Measurements from ENCODE around the gene TRAPPC8. TPM values are rescaled to one million over a fixed set of nuclear protein-coding genes. Genes with fewer than 3 reads are reported as not detected.

Gene TRAPPC8
- total RNA-seq, 4 donors from 2014 or later = 15.5 to 38.1 (median 31.2) TPM

- Histone ChIP-seq H3K4me3 (no peak overlapping the region), H3K27ac (no peak overlapping the region), H3K4me1 (no peaks in the 10 kb centered on the region), H3K27me3 (no peaks in the 10 kb centered on the region), H3K9me3 (peaks cover 0 to 10% (median 0%) of the 10 kb centered on the region in 3 donors), H3K36me3 (peaks cover 5 to 99% (median 6%) of the 10 kb centered on the region in 3 donors)
- 92 to 100% methylated on average over 1 to 3 of the region's 5 CpGs for WGBS, 2 donors
- no peak for TF ChIP-seq CTCF (IDR thresholded peaks at IDR 0.05)
- DNase-seq = no peak
- intact Hi-C loops (cut with DNase I) = no loop called here
Observed at GRCh38 chr18:31877900-31878299, 65.0 kb downstream of the TRAPPC8 start.

GRCh38 chr18:31876707-31877106, 66.2 kb downstream of the TRAPPC8 start:
- Histone ChIP-seq H3K9me3 (peaks cover 0 to 10% (median 0%) of the 10 kb centered on the region in 3 donors), H3K27ac (no peak overlapping the region), H3K27me3 (no peaks in the 10 kb centered on the region), H3K4me1 (no peaks in the 10 kb centered on the region), H3K4me3 (no peak overlapping the region), H3K36me3 (peaks cover 5 to 99% (median 6%) of the 10 kb centered on the region in 3 donors)
- WGBS, 2 donors = 57 to 74% methylated on average over 3 to 4 of the region's 4 CpGs
- TF ChIP-seq POLR2A (IDR thresholded peaks at IDR 0.05) (no peak), CTCF (IDR thresholded peaks at IDR 0.05) (no peak)
- intact Hi-C loops (cut with DNase I) = no loop called here
- no peak for DNase-seq

GRCh38 chr18:31875301-31875700, 67.6 kb downstream of the TRAPPC8 start:
- H3K36me3 ChIP-seq = peaks cover 5 to 98% (median 6%) of the 10 kb centered on the region in 3 donors

GRCh38 chr18:31863103-31863502, 79.8 kb downstream of the TRAPPC8 start:
- no peak overlapping the region for H3K4me3 ChIP-seq
- no peaks in the 10 kb centered on the region for H3K9me3 ChIP-seq
- peaks cover 0 to 99% (median 0%) of the 10 kb centered on the region in 3 donors for H3K36me3 ChIP-seq
- 96 to 97% methylated on average over 1 of the region's 1 CpG for WGBS, 2 donors
- intact Hi-C loops (cut with DNase I) = no loop called here
- no peak overlapping the region for H3K27ac ChIP-seq
- TF ChIP-seq CTCF (IDR thresholded peaks at IDR 0.05) = no peak
- no peak for TF ChIP-seq POLR2A (IDR thresholded peaks at IDR 0.05)
- no peak for DNase-seq
- no peaks in the 10 kb centered on the region for H3K4me1 ChIP-seq
- no peaks in the 10 kb centered on the region for H3K27me3 ChIP-seq

More at GRCh38 chr18:31875301-31875700, 67.6 kb downstream of the TRAPPC8 start:
- no peak for DNase-seq
- 48 to 50% methylated on average over 2 of the region's 2 CpGs for WGBS, 2 donors
- H3K27ac ChIP-seq = no peak overlapping the region
- no peak for TF ChIP-seq POLR2A (IDR thresholded peaks at IDR 0.05)
- TF ChIP-seq CTCF (IDR thresholded peaks at IDR 0.05) = no peak
- no peaks in the 10 kb centered on the region for H3K4me1 ChIP-seq
- intact Hi-C loops (cut with DNase I) = no loop called here
- peaks cover 0 to under 1% (median 0%) of the 10 kb centered on the region in 3 donors for H3K9me3 ChIP-seq
- H3K4me3 ChIP-seq = no peak overlapping the region
- no peaks in the 10 kb centered on the region for H3K27me3 ChIP-seq

GRCh38 chr18:31860488-31860887, 82.4 kb downstream of the TRAPPC8 start:
- TF ChIP-seq POLR2A (IDR thresholded peaks at IDR 0.05) = no peak
- no peak for TF ChIP-seq CTCF (IDR thresholded peaks at IDR 0.05)
- H3K27ac ChIP-seq = no peak overlapping the region
- intact Hi-C loops (cut with DNase I) = no loop called here
- H3K27me3 ChIP-seq = no peaks in the 10 kb centered on the region
- H3K9me3 ChIP-seq = no peaks in the 10 kb centered on the region
- H3K4me1 ChIP-seq = no peaks in the 10 kb centered on the region
- DNase-seq = no peak
- H3K36me3 ChIP-seq = peaks cover 0 to 99% (median 0%) of the 10 kb centered on the region in 3 donors
- H3K4me3 ChIP-seq = no peak overlapping the region

Data from esophagus squamous epithelium (tissue), 5 donors.